Parathyroid adenoma (tissue), 2 donors: Measurements from ENCODE around the gene DDRGK1.

ENCODE experiments used
- H2AFZ ChIP-seq: fragments of 300-600 bp; sonication (generic); one replicate; pipeline ENCODE4 v1.7.0; 2017; ENCODE audit warnings: antibody characterized with exemption, mild to moderate bottlenecking
- H3K27ac ChIP-seq: fragments of 300-600 bp; sonication (generic); one replicate; pipeline ENCODE4 v1.7.0; 2017
- H3K27me3 ChIP-seq: fragments of 300-600 bp; sonication (generic); one replicate; pipeline ENCODE4 v1.7.0; 2017; ENCODE audit warnings: low read length; ENCODE audit not compliant: control insufficient read depth, insufficient read depth
- H3K36me3 ChIP-seq: fragments of 300-600 bp; sonication (generic); one replicate; pipeline ENCODE4 v1.7.0; 2017; ENCODE audit warnings: low read length; ENCODE audit not compliant: control insufficient read depth, insufficient read depth
- H3K4me1 ChIP-seq: fragments of 300-600 bp; sonication (generic); one replicate; pipeline ENCODE4 v1.7.0; 2017; ENCODE audit warnings: control low read depth
- H3K4me2 ChIP-seq: fragments of 300-600 bp; sonication (generic); one replicate; pipeline ENCODE4 v1.7.0; 2017; ENCODE audit warnings: low read length
- H3K4me3 ChIP-seq: fragments of 300-600 bp; sonication (generic); one replicate; pipeline ENCODE4 v1.7.0; 2017; ENCODE audit warnings: low read depth, low read length
- H3K79me2 ChIP-seq: fragments of 300-600 bp; sonication (generic); one replicate; pipeline ENCODE4 v1.7.0; 2017; ENCODE audit warnings: control low read depth
- H3K9ac ChIP-seq: fragments of 300-600 bp; sonication (generic); one replicate; pipeline ENCODE4 v1.7.0; 2017; ENCODE audit warnings: mild to moderate bottlenecking
- H3K9me3 ChIP-seq: fragments of 300-600 bp; sonication (generic); one replicate; pipeline ENCODE4 v1.7.0; 2017; ENCODE audit warnings: low read length; ENCODE audit not compliant: control insufficient read depth
- TF ChIP-seq, protein P1 (sequence below): fragments of 300-600 bp; sonication (generic); IDR thresholded peaks from one replicate; pipeline ENCODE4 v1.7.0; 2017; ENCODE audit warnings: antibody characterized with exemption, mild to moderate bottlenecking
- donor health status: primary hyperparathyroidism.

DDRGK1 gene

DNA sequence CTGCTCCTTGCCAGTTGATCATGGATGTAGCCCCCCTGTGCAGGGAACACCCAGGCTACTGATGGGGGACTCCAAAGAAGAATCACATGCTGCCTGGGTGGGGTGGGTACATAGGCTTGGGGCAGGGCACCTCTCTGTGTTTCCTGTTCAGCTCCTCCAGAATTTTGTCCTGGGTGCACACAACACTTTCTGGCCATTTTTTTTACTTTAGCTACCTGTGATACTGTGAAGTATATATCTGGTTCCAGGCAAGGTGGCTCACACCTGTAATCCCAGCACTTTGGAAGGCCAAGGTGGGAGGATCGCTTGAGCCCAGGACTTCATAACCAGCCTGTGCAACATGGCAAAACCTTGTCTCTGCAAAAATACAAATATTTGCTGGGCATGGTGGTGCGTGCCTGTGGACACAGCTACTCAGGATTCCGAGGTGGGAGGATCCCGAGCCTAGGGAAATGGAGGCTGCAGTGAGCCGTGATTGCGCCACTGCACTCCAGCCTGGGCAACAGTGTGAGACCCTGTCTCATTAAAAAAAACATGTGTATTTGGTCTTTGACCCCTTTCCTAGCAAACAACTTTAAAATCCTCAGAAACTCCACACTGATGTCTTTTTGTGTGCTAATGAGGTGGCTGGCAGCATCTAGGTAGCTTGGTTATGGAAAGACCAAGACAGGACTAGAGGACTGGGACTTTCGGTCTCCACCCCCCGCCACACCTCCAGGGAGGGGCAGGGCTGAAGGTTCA is 20.4 kb upstream of the DDRGK1 start:
- Histone ChIP-seq H3K36me3 (no peaks in the 10 kb centered on the region), H3K9ac (no peak overlapping the region), H2AFZ (no peak overlapping the region), H3K27ac (no peak overlapping the region), H3K79me2 (no peaks in the 10 kb centered on the region), H3K4me3 (no peak overlapping the region), H3K27me3 (no peaks in the 10 kb centered on the region), H3K4me2 (no peak overlapping the region), H3K4me1 (no peaks in the 10 kb centered on the region), H3K9me3 (no peaks in the 10 kb centered on the region)
- TF ChIP-seq, protein P1, sequence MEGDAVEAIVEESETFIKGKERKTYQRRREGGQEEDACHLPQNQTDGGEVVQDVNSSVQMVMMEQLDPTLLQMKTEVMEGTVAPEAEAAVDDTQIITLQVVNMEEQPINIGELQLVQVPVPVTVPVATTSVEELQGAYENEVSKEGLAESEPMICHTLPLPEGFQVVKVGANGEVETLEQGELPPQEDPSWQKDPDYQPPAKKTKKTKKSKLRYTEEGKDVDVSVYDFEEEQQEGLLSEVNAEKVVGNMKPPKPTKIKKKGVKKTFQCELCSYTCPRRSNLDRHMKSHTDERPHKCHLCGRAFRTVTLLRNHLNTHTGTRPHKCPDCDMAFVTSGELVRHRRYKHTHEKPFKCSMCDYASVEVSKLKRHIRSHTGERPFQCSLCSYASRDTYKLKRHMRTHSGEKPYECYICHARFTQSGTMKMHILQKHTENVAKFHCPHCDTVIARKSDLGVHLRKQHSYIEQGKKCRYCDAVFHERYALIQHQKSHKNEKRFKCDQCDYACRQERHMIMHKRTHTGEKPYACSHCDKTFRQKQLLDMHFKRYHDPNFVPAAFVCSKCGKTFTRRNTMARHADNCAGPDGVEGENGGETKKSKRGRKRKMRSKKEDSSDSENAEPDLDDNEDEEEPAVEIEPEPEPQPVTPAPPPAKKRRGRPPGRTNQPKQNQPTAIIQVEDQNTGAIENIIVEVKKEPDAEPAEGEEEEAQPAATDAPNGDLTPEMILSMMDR = no peak

DNA sequence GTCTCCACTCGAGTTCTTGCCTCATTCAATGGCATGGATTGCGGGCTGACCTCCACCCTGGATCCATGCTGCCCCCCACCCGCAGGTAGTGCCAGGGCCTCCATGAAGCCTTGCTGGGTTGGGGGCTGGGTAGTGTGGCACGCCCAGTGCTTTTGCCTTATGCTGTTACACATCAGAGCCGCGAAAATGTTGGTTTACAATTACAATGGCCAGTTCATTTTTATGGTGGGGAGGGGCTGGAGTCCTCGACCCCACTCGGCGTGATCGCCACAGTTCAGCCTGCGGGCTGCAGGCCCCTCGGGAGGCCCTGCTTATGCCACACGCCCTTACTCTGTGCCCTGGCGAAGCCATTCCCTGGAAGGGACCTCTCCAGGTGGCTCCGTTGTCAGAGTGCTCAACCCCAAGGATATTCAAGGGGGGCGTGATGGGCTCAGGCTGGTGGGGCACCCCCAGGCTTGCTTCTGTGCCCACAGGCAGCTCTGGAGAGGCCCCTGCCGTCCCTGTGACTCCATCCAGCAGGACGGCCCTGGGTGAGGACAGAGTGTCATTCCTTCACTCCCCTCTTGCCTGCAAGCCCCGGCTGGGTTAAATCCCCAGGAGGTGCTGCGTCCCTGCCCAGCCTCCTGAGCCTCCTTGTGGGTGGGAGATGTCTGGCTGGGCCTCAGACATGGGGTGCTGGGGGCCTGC is 19.7 kb upstream of the DDRGK1 start:
- TF ChIP-seq, protein P1 = no peak
- Histone ChIP-seq H3K4me3 (no peak overlapping the region), H3K27me3 (no peaks in the 10 kb centered on the region), H3K36me3 (no peaks in the 10 kb centered on the region), H3K4me1 (no peaks in the 10 kb centered on the region), H3K79me2 (no peaks in the 10 kb centered on the region), H3K9me3 (no peaks in the 10 kb centered on the region), H2AFZ (no peak overlapping the region), H3K9ac (no peak overlapping the region), H3K4me2 (no peak overlapping the region), H3K27ac (no peak overlapping the region)

DNA sequence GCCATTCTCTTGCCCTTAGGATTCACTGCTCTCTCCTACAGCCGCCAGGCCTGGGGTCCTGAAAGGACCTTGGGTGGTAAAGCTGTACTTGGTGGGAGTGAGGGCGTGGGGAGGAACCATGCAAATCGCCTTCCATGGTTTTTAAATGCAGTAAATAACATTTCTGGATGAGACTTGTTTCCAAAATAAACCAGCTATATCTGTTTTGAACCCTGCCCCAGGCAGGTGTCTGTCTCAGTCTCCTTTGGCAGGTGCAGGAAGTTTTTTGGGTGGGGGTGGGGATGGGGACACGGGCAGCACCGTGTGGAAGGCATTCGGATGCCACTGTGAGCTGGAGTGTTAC is 19.1 kb upstream of the DDRGK1 start:
- Histone ChIP-seq H3K9ac (no peak overlapping the region), H3K4me1 (no peaks in the 10 kb centered on the region), H3K4me3 (no peak overlapping the region), H3K79me2 (no peaks in the 10 kb centered on the region), H3K36me3 (no peaks in the 10 kb centered on the region), H3K4me2 (no peak overlapping the region), H3K27ac (no peak overlapping the region), H3K27me3 (no peaks in the 10 kb centered on the region), H3K9me3 (no peaks in the 10 kb centered on the region), H2AFZ (no peak overlapping the region)
- TF ChIP-seq, protein P1 = no peak

DNA sequence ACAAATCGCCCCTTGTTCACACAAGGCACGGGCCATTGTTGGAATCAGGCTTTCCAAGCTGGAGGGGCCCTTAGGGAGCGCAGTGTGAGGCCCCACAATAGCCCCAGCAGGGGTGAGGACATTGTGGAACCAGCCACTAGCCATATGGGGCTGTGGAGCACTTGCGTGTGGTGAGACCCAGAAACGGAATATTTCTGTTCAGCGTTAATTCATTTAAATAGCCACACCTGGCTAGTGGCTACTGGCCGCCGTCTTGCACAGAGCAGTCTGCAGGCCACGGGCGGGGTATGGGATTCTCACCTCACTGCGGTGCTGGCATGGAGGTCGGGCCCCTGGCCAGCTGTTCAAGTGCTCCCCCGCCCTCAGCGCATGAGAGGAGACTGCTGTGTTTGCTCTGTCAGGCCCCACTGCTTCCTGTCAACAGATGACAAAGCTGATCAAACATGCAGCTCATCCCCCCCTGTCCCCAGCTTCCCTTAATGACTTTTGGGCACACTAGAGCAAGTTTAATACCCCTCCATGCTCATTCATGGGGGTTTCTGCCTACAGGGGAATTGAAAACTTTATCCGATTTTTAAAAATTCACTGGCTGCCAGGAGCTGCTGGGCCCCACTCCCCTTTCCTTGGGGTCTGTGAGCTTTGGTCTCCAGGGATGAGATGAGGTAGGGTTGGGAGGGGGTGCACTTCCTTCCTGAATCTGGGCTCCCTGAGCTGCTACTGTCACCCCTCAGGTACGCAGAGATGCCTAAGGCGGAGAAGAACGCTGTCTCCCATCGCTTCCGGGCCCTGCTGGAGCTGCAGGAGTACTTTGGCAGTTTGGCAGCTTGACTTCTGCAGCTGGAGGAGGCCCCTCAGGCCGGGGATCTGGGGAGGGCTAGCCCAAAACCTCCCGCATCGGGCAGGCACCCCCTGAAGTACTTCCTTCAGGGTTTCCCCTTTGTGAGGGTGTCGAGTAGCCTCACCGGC is 18.4 kb upstream of the DDRGK1 start:
- Histone ChIP-seq H2AFZ (no peak overlapping the region), H3K27me3 (no peaks in the 10 kb centered on the region), H3K79me2 (no peaks in the 10 kb centered on the region), H3K27ac (no peak overlapping the region), H3K4me3 (no peak overlapping the region), H3K36me3 (no peaks in the 10 kb centered on the region), H3K9ac (no peak overlapping the region), H3K4me1 (no peaks in the 10 kb centered on the region), H3K9me3 (no peaks in the 10 kb centered on the region), H3K4me2 (no peak overlapping the region)
- TF ChIP-seq, protein P1 = no peak
